Inflammatory macrophage (primary cell): ENCODE measurements around the gene PSMA7.
A peak's percentile ranks its signal among the peaks of the same experiment; 100 is the strongest.

ENCODE experiments used
- DNase-seq, 2 donors: peaks; one replicate each; pipeline ENCODE4 v3.0.0-alpha.2; 2020 to 2022

The PSMA7 gene

DNA sequence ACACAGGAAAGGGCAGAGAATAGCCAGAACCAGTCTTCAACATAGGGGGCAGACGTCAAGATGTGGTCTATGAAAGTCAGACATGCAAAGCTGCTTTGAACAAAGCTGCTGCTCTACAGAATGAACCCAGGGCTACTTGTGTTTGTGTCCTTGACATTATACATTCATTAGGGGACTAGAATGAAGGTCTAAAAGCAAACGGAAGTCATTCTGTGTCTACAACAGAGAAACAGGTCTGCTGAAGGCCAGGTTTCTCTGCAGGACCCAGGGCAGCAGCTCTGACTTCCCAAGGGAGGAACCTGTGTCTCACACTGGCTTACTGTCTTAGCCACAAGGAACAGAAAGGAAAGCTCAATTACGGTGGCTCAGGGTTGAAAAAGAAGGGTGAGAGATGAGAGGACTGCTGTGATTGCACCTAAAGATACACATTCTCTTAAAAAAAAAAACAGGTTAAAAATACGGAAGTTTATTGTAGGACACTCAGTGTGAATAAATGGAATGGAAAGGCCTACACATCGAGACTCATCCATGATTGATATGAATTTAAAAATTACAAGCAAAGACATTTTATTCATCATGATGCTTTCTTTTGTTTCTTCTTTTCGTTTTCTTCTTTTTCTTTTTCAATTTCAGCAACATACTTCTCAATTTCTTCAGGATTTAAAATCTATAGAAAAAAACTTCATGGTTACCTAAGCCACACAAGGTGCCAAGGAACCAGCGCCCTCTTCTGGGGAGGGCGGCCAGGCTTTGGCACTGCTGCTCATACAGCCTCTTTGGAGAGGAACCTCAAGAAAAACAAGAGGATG, 6.7 kb downstream of the PSMA7 start:
- DNase-seq: peak; percentile 69 to 76

DNA sequence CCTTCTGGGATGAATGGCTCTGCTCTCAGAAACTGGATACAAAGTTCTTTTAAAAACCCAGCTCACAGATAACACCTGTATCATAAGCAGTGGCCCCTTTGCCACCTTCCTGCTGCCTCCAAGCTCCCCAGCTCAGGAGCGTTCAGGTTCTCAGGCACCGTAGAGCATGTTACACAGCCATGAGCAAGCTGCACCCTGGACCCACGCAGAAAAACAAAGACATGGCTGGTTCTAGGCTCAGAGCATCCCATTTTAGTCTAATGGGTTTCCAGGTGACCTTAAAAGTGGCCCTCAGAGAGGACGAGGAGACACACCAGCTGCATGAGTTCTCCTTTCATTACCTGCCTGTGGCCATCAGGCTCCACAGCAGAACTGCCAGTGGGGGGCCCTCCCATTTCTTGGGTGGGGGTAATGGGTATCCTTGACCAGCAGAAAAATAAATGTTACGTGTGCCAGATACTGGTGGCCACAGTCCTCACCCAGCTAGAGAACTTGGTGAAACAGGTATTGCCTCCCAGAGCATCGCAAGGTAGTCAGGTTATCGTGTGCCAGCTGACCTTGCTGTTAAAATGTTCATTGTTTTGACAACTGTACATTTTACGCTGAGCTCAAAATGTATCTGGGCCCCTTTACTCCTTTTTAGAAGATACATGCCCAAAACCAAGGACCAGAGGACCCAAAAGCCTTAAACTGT, 7.5 kb downstream of the PSMA7 start:
- DNase-seq: no peak

DNA sequence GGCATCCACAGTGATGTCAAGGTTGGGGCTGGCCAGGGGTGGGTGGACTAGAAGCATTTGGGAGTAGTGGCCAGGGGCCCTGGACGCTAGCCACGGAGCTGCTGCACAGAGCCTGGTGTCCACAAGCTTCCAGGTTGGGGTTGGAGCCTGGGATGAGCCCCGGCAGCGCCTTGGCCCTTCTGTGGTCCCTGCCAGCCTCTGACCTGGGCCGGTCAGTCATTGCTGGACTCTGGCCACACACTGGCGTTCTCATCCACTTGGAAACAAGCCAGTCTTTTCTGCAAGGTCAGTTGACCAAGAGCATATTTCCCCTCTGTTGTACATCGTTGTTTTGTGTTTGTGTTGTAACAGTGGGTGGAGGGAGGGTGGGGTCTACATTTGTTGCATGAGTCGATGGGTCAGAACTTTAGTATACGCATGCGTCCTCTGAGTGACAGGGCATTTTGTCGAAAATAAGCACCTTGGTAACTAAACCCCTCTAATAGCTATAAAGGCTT, 8.4 kb downstream of the PSMA7 start:
- peak; percentile 25 to 70 for DNase-seq

DNA sequence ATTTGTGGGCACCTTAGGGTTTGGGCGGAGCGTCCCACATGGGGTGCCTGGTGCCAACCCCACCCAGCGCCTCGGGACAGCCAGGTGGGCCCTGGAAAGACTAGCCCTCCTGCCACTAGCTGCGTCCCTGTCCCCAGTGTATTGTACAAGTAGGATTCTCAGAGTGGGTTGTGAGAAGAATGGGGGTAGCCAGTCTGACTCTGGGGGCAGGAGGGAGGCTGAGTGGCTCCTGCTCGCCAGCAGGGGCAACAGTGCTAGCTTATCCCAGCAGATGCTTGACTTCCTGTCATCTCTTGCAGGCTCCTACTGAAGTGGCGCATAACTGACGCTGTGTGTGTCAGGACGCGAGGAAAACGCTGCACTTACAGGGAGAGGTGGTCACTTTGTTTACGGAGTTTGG, 9.3 kb downstream of the PSMA7 start:
- no peak for DNase-seq

DNA sequence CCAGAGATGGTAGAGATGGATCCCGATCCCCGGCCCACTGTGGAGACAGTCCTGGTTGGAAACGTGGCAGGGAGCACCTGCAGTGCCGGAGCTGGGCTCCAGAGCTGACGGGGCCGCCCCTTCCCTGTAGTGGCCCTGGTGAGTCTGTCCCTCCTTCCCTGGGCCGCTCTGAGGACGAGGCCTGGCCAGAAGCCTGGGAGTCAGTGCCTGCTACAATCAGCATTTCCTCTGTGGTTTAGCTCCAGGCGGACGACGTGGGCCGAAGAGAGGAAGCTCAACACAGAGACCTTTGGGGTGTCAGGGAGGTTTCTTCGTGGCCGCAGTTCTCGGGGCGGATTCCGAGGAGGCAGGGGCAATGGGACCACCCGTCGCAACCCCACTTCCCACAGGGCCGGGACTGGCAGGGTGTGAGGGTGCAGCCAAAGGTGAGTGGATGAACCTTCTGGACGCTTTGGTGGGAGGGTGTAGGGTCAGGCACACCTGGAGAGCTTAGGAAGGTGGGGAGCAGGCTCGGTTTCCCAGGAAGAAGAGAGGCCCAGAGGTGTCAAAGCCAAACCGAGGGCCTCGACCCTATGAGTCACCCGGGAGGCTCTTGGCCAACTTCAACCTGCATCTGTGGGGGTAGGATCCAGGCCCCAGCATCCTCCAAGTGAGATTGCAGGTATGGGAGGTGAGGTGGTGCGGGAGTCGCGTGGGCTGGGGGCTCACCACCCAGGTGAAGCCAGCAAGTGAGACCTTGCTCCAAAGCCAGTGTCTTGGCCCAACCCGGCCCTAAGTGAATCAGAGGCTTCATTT, 9.9 kb downstream of the PSMA7 start:
- peak; percentile 82 to 89 for DNase-seq

DNA sequence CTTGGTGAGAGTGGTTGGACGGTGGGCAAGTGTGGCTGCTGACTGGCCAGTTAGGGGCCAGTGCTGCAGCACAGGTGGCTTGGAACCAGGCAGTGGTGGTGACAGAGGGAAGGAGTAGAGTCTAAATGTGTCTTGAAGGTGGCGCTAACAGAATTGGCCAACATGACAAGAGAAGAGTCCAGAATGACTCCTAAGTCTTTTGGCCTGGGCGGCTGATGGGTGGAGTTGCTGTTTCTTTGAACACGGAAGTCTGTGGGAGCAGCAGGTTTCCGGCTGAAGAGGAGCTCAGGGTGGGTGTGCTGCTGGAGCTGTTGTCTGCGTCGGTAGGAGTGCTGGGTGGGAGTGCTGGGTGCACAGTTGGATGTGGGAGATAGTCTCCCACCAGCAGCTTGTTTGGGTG, 10.8 kb downstream of the PSMA7 start:
- peak; percentile 74 to 77 for DNase-seq

DNA sequence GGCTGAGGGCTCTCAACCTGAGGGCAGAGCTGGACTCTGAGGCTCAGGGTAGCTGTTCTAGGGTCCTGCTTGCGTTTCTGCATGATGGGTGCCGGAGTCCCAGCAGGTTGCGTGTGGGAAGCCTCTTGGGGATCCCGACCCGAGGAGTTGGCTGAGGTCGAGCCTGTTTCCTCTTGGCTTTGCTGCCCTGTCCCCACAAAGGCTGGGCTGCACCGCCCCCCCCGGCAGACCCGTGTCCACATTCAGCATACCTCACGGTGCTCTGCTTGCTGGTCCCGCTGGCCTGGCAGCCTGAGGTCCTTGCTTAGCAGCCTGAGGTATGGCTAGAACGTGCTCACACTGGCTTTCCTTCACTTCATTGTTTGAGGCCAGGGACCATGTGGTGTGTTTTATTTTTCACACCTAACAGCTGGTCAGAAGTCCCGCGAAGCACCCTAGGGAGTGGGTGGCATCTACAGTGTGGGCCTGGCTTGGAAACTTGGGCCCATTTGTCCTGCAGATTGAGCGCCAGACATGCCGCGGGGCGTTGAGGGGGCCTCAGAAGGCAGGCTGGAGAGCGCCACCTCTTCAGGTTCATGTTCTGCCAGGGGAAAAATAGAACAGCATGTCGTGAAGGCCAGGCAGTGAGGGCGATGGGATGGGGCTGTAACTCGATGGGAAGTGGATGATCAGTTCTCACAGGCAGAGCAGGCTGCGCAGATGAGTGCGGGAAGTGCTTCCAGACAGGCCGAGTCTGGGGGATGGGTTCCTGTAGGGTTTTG, 11.5 kb downstream of the PSMA7 start:
- DNase-seq: no peak

DNA sequence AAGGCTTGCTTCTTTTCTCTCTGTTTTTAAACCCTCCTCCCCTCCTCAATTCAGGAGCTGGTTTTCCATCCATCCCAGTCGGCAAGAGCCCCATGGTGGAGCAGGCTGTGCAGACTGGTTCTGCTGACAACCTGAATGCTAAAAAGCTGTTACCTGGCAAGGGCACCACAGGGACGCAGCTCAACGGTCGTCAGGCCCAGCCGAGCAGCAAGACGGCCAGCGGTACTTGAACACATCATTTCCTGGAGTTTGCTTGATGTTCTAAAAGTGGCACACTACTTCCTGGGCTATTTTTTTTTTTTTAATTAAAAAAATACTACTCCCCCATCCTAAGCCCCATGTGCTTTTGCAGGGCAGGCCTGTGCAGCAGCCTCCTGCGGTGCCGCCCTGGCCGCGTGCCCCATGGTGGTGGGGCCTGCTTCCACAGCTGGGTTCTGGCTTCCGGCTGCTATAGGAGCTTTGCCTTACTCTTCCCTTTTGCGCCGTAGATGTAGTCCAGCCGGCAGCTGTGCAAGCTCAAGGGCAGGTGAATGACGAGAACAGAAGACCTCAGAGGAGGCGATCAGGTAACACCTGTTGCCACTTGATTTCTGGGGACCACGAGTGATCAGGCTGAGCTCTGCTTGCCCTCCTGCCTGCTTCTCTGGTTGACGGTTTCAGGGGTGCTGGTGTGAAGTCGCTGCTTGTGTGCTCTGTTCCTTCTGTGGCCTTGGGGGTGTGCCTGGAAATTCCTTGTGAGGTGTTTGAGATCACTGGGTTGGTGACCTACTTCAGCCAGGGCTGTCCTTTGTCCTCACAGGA, 13.3 kb downstream of the PSMA7 start:
- DNase-seq: no peak

DNA sequence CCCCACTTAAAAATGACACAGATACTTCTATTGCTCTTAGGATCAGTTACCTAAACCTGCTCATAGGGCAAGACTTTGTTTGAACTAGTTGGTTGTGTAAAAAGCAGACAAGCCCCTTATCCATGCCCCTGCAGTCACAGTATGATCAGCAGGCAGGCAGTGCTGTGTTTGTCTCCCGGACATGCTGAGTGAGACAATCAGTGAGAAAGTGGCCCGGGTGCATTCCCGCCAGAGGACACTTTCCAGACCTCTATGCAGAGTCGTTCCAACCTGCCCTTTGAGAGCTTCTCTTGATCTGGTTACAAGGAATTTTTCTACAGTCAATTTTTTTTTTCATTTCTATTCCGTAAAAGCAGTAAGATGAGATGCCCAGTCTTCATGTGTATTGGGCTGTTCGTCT, 14.7 kb downstream of the PSMA7 start:
- DNase-seq: no peak

DNA sequence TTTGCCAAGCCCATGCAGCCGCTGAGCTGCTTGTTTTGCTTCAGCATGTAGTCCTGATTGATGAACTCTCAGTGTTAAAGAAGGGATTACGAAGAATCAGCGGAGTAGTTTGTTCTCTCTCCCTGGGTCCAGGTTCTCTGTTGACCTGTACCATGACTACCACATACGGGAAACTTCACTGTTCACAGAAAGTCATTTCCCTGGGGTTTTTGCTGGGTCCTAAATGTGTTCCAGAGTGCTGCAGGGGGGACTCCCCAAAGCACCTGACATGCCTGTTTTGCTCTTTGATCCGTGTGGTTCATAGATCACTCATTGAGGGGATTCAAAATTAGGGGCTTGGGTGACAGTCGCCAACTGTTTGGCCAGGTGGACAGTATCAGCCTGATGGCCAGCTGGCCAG, 15.4 kb downstream of the PSMA7 start:
- DNase-seq: no peak

DNA sequence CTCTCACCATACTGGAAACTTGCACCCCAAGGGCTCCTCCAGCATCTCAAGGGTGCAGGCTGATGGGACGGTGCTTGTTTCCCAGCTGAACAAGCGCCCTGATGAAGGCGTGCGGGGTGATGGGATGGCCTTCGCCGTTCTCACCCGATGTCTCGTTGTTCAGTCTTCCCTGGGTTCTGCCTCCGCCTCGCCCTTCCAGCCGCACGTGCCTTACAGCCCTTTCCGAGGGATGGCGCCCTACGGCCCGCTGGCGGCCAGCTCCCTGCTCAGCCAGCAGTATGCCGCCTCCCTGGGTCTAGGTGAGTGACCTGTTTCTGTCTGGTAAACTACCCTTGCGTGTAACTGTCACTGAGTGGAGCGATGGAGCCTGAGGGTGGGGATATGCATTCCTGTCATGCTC, 17.1 kb downstream of the PSMA7 start:
- no peak for DNase-seq

DNA sequence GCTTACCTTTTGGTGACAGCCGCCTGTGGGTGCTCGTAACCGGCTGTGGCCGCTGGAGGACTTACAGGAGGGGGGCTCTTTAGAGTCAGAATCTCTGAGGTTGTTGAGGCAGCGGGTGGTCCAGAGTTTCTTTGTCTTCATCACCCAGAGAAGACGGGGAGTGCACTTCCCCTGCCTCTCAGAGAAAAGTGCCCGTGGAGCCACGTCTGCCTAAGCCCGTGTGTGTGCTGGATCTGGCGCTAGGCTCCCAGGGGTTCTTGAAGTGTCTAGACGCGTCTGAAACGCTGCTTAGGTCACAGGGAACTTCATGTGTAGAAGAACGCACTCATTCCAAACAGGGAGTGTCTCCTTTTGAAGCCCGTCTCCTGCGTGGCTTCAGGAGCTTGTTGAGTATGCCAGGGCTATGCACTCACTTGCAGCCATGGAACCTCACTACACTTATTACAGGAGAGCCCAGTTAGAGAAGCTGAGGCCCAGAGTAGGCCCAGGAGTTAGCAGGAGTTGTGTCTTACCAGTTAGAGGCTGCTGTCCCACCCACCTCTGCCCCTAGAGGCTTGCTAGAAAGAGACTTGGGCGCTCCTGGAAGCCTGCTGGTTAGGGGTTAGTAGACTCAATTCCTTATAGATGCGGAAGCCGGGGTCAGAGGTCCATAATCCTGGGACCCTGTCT, 19.6 kb downstream of the PSMA7 start:
- DNase-seq: peak in 1 of 2 donors; percentile 10

DNA sequence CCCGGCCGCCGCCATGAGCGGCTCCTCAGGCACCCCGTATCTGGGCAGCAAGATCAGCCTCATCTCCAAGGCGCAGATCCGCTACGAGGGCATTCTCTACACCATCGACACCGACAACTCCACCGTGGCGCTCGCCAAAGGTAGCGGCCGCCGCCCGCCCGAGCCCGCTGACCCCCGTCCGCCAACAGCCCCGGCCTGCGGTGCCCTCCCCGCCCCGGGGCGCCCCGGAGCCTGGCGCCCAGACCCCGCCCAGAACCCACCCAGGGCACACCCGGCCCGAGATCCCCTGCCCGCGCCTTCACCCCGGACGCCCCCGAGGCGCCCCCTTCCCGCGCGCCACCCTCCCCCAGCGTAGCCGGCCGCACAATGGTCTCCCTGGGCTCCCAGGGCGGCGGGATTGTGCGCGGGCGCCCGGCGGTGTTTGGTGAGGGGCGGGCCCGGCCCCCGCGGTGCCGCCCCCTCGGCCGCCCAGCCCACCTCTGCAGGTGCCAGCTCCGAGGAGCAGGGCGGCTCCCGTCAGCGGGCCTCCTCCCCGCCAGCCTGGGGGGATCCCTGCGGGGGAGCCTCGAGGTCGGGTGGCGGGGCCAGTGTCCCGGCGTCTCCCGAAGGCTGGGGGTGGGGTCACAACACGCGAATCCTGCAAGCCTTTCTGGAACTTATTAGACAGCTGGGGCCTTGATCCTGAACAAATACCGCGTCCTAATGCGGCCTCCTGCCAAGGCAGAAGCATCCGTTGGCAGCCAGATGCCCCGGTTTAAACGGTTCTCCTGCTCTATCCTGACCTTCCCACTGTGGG, 20.3 kb downstream of the PSMA7 start:
- peak in 1 of 2 donors; percentile 20 for DNase-seq

DNA sequence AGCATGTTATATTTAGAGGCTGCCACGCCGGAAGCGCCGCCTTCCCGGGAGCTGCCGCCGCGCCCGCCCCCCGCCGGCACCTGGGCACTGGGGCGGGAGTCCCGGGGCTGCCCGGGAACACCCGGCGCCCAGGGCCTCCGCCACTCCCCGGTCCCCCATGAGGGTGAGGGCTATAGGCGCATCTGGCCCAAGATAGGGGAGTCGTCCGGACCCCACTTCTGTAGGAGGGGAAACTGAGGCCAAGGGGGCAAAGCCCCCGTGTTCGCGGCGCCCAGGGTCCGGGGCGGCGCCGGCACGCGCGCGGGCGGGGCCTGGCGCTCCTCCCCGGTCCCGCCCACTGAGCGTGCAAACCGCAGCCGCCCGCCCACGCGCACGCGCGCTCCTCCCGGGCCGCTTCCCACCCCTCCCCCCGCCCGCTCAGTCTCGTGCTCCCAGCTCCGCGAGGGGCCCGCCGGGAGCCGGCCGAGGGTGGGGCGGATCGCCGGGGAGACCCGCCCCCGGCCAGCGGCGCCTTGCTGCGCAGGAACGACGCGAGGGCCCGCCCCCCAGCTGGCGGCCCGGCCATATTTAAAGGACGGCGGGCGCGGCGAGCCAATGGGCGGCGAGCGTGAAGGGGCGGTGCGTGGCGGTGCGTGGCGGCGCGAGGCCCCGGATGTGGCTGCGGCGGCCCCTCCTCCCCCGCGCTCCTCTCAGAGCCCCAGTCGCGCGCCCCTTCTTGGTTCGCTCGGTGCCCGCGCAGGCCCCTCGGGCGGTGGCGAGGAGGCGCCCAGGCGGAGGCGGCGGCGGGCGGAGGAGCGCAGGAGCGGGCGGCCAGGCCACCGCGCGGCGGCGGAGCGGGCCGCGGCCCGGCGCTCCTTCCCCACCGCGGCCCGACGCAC, 21.2 kb downstream of the PSMA7 start, which contains the start of gene LSM14B:
Gene LSM14B (plus strand): TSS at position 700 of the 878 bp plus-strand sequence. CDS start 192 bp downstream, outside the sequence.
- peak; percentile 98 for DNase-seq

DNA sequence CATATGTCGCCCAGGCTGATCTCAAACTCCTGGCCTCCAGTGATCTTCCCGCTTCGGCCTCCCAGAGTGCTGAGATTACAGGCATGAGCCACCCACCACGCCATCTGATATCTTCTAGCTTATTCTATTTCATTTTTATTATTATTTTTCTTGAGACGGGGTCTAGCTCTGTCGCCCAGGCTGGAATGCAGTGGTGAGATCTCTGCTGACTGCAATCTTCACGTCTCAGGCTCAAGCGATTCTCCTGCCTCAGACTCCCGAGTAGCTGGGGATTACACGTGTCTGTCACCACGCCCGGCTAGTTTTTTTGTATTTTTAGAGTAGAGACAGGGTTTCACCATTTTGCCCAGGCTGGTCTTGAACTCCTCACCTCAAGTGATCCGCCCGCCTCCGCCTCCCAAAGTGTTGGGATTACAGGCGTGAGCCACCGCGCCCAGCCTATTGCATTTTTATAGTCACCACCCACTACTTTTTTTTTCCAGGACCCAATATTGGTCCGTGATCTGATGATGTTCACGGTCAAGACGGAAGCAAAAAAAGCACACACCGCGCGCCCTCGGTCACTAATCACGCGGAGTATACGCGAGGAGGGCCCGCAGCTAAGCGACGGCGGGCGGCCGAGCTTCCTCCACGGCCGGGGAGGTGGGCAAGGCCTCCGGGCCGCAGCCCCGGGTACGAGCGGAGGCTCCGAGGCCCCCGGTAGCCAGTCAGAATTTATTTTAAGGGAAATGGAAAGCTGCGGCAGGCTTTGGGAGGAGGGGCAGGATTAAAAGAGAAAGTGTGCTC, 22.0 kb downstream of the PSMA7 start:
- peak; percentile 86 to 87 for DNase-seq

DNA sequence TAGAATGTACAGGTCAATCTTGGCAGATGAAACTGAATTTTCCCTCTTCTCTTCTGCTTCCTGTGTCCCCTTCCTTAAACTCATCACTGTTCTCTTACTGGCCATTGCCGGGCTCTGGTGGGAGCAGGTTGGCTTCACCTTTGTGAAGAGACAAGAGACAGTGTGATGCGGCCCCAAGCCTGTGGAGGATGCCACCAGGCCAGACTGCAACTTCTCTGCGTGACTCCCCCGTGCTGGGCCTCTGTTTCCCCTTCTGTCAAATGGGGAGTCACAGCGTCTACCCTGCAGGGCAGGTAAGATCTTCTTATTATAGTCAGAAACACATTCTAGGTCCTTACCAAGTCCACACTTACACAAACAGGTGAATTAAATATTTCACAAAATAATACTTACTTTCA, 22.8 kb downstream of the PSMA7 start:
- DNase-seq: no peak

DNA sequence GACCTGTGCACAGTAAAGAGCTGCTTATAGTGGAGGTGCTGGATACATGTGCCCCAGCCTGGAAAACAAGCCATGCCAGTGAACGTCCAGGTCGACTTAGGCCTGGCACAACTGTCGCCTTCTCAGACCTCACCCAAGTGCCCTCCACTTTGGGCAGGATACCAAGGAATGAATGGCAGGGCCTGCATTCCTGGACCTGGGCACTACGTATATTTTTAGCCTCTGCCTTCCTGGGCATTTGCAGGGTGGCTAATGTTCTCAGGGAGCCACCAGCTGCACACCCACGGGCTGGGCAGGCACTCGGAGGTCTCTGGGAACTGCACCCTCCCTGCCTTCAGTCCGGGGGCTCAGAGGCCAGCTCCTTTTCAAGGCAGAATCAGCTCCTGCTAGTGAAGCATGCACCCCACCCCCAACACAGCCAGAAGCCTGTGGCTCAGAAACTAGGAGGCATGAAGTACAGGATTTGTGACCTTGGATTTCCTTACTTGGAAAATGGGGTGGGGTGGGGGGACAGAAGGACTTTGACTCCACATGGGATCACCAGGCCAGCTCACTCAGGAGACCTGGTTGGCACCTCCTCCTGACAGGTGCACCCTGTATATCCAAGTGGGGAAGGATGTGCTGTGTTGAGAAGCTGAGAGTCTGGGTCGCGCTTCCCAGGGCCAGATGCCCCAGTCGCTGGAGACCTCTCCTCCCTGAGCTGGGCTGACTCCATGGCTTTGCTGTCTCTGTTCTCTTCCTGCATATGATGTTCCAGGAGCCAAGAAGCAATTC, 23.4 kb downstream of the PSMA7 start:
- no peak for DNase-seq
